ENCODE measurements around the gene KSR1.

The KSR1 gene

DNA sequence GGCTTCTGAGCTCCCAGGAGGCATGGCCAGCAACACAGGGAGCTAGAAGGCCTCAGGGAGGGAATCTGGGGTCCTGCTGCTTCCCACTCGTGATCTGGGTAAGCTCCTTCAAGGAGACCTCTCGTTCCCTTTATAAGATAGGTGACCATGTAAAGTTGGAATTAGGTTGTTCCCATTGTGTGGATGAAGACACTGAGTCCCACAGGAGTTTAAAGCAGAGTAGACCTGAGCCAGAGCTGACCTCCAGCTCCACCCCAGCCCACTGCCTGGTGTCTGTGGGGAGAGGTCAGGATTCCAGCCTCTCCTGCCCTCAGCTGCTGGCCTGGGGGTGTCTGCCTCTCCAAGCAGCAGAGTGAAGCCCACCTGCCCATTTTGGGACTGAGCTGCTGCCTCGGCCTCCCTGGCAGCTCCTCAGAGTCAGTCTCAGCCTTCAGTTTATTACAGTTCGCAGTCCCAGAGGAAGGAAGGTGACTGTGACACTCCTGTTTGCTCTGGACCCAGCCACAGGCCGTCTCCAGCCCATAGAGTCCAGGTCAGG lies 141.6 kb downstream of the KSR1 start:
- DNase-seq = no peak

- no peak for DNase-seq
Observed at GRCh38 chr17:27598337-27599050, 142.2 kb downstream of the KSR1 start.

- DNase-seq = no peak
Observed at GRCh38 chr17:27600471-27600870, 144.2 kb downstream of the KSR1 start.

- DNase-seq = peak; percentile 82
Observed at GRCh38 chr17:27601069-27601974, 145.1 kb downstream of the KSR1 start.

GRCh38 chr17:27601975-27602302 lies 145.7 kb downstream of the KSR1 start:
- DNase-seq = no peak

DNA sequence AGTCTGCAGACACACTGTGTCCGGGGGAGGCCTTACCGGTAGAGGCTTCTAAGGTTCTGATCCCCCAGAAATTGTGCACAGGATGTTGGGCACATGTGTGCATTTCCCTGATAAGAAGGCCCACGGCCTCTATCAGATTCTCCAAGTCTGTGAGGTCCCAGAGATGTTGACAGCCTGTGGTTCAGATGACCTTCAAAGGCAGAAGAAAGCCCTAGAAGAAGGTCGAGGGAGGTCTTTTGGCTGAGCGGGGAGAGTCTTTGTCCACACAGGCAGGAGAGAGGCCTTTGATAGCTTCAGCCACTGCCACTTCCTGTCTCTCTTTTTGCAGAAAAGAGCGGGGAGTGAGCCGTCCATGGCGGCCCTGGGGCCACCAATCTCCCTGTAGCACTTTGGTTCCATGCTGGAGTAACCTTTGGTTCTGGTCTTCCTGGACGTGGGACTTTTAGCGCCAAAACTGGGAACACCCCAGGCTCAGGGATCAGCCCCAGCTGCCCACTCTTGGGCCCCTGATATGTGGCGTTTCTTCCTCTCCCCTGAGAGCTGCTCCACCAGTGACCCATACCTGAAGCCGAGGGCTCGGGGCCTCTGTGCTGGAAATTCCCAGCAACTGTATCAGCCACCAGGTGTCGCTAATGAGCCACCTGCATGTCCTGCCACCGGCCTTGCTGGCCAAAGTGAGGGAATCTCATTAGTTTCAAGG lies 146.6 kb downstream of the KSR1 start:
- DNase-seq = no peak

- DNase-seq = no peak
Observed at GRCh38 chr17:27603421-27603770, 147.1 kb downstream of the KSR1 start.

- DNase-seq = no peak
Observed at GRCh38 chr17:27603880-27604794, 147.9 kb downstream of the KSR1 start.

GRCh38 chr17:27605409-27605808 lies 149.2 kb downstream of the KSR1 start:
- DNase-seq = no peak

DNA sequence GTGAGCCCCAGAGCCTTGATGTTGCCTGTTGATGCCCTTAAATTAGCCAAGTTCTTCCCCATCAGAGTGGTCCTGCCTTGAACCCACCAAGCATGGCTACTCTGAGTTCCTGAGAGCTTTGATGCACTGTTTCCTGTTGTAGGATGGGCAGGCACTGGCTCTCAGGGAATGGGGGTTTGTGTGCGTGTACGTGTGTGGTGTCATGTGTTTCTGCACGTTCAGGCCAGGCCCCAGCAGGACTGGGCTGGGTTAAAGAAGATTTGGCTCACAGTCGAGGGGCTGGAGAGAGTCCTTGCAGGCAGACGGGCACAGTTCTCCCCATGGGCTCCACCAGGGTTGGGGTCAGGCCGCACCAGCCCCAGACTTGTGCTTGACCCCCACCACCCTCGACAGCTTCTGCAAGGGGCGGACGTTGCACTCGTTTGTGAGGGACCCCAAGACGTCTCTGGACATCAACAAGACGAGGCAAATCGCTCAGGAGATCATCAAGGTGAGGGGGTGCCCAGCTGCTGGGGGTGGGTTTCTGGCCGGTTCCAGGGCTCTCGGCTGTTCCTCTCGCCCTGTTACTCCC lies 151.4 kb downstream of the KSR1 start:
- no peak for DNase-seq

- no peak for DNase-seq
Observed at GRCh38 chr17:27608328-27609230, 152.3 kb downstream of the KSR1 start.

DNA sequence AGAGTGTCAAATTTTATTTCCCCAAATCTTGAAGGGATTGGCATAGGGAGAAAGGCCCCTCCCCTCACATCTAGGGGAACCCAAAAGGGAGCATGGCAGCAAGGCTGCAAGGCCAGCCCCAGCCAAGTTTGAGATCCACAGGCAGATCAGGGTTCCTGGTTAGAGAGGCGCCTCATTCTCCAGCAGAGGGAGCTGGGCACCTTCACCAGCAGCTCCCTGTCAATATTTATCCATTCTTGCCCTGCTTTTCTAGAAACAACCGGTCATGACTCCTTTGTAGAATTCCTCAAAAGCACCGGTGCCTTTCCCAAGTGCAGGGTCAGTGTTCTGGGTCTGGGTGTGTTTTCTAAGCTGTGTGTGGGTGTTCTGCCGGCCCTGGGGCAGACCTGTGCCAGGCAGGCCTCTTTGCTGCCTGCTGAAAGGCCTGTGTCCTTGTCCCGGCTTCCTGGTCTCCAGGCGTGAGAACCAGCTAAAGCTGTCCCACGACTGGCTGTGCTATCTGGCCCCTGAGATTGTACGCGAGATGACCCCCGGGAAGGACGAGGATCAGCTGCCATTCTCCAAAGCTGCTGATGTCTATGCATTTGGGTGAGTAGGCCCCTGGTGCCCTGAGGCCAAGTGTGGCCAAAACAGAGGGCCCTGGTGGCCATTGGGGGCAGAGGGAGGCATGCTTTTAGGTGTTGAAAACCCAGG lies 153.5 kb downstream of the KSR1 start:
- no peak for DNase-seq

- DNase-seq = no peak
Observed at GRCh38 chr17:27610304-27610677, 154.0 kb downstream of the KSR1 start.

DNA sequence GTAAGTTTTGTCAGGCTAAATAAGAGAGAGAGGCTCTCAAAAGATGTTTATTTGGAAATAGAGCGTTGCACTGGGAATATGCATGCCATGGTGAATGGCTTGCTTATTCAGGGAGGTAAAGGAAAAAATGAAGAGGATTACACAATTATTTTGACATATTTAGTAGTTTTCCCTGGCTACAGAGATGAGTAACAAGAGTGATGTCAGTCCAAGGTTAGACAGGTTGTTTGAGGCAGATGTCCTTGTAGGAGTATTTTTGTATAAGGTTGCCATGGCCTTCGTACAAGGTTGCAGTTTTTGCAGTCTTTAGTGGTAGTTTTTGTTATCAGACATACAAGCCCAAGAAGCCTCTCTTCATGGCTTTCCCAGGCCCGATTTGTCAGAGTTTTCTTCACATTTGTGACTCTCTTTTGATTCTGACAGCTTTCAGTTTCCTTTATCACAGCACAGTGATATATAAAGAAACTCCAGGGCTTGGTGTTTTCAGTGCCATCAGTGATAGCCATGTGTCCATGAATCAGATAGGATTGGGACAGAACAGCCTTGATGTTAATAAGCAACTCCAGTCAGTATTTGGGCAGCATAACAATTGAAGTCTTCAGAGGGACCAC lies 156.0 kb downstream of the KSR1 start:
- no peak for DNase-seq

GRCh38 chr17:27613433-27613832 lies 157.2 kb downstream of the KSR1 start:
- no peak for DNase-seq

- DNase-seq = no peak
Observed at GRCh38 chr17:27615121-27615520, 158.9 kb downstream of the KSR1 start.

DNA sequence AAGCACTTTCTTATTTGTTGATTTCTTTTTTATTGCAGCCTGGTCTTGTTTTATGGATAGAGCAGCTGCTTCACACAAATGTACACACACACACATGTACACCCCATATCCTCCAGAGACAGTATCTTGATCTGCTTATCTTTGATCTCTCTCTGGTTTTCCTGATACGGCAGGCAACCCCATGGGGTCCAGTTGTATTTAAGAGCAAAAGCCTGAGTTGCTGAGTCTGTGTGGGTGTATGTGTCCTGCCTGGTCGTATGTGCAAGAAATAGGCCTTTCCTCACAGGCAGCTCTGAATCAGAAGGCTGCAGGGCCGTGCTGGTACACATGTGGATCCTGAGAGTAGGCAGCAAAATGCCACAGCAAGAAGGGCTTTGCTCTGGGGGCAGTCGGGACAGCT lies 160.2 kb downstream of the KSR1 start:
- no peak for DNase-seq

DNA sequence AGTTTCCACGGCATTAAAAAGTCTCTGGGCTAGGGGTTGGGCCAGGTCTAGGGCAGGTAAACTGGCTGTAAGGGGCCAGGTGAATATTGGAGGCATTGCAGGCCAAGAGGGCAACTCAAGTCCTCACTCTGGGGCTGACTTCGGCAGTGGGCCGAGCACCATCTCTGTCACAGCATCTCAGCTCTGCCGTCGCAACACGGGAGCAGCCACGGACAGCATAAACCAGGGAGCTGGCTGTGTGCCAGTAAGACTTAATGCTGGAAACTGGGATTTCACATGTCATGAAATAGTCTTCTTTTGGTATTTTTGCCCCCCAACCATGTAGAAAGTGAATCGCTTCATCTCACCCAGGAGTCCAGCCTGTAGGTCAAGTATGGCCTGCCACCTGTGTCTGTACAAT lies 162.2 kb downstream of the KSR1 start:
- no peak for DNase-seq

GRCh38 chr17:27620721-27621120 lies 164.5 kb downstream of the KSR1 start:
- no peak for DNase-seq

GRCh38 chr17:27621536-27621935 lies 165.3 kb downstream of the KSR1 start:
- DNase-seq = no peak
